NCI-H2196 (cell line): ENCODE results near the gene FABP1.

Source experiments
- DNase-seq: peaks from one replicate; lab custom pipeline; 2025; ENCODE audit not compliant: unreplicated experiment; lab: John Stamatoyannopoulos, UW

FABP1 gene

GRCh38 chr2:88116669-88117432 is 11.0 kb downstream of the FABP1 start:
- DNase-seq, result no peak

- DNase-seq, result no peak
Measured at GRCh38 chr2:88115825-88116518, 11.9 kb downstream of the FABP1 start.

- no peak for DNase-seq
Measured at GRCh38 chr2:88114889-88115288, 13.0 kb downstream of the FABP1 start.

GRCh38 chr2:88113069-88113468 is 14.8 kb downstream of the FABP1 start:
- DNase-seq, result no peak

GRCh38 chr2:88110830-88111229 is 17.0 kb downstream of the FABP1 start:
- peak; percentile 12 for DNase-seq

GRCh38 chr2:88108796-88109195 is 19.1 kb downstream of the FABP1 start:
- DNase-seq, result no peak

GRCh38 chr2:88100489-88100858 is 27.4 kb downstream of the FABP1 start:
- DNase-seq, result no peak

- DNase-seq, result no peak
Measured at GRCh38 chr2:88099798-88100488, 27.9 kb downstream of the FABP1 start.

- DNase-seq, result no peak
Measured at GRCh38 chr2:88098558-88098900, 29.3 kb downstream of the FABP1 start.

GRCh38 chr2:88097891-88098557 is 29.8 kb downstream of the FABP1 start:
- DNase-seq, result no peak

GRCh38 chr2:88097192-88097591 is 30.7 kb downstream of the FABP1 start:
- no peak for DNase-seq

GRCh38 chr2:88096708-88097107 is 31.2 kb downstream of the FABP1 start:
- no peak for DNase-seq

GRCh38 chr2:88095022-88095421 is 32.8 kb downstream of the FABP1 start:
- no peak for DNase-seq

GRCh38 chr2:88092773-88093172 is 35.1 kb downstream of the FABP1 start:
- no peak for DNase-seq

- DNase-seq, result no peak
Measured at GRCh38 chr2:88091943-88092342, 35.9 kb downstream of the FABP1 start.

GRCh38 chr2:88090446-88091283 is 37.2 kb downstream of the FABP1 start:
- DNase-seq, result no peak

GRCh38 chr2:88088999-88089398 is 38.9 kb downstream of the FABP1 start:
- no peak for DNase-seq

- DNase-seq, result no peak
Measured at GRCh38 chr2:88087763-88088162, 40.1 kb downstream of the FABP1 start.

GRCh38 chr2:88087073-88087472 is 40.8 kb downstream of the FABP1 start:
- no peak for DNase-seq

GRCh38 chr2:88086401-88086800 is 41.5 kb downstream of the FABP1 start:
- DNase-seq, result no peak

- DNase-seq, result no peak
Measured at GRCh38 chr2:88085602-88086001, 42.3 kb downstream of the FABP1 start.
